IMR-90 (cell line): ENCODE measurements around the gene PDCD2L. TPM values are rescaled to one million over a fixed set of nuclear protein-coding genes. Genes with fewer than 3 reads are reported as not detected.
A peak's percentile ranks its signal among the peaks of the same experiment; 100 is the strongest.

Source experiments
- ATAC-seq: fragments of 200-7000 bp; cut with Tn5 transposase; 2 replicates; pipeline ENCODE4 v1.9.1; 2020; ENCODE audit warnings: low read depth, mild to moderate bottlenecking, moderate library complexity
- BruUV-seq: library from RNA; stranded (reverse); fragments of 400-500 nt; replicated peaks from 2 replicates; lab custom pipeline; 2021; lab: Mats Ljungman, UMichigan
- CTCF ChIA-PET: fragments of 300-600 bp; formaldehyde crosslinking; extraction: SDS; loops from one replicate; lab custom pipeline; 2021; ENCODE audit warnings: antibody characterized with exemption; lab: Yijun Ruan, JAX
- POLR2A ChIA-PET: fragments of 300-600 bp; sonication (Branson Sonifier 250); formaldehyde crosslinking; loops from one replicate; lab custom pipeline; 2022; ENCODE audit warnings: antibody characterized with exemption; ENCODE audit not compliant: unreplicated experiment; lab: Charles Lee
- DNase-seq: peaks from one replicate; pipeline ENCODE4 v3.0.0; 2013
- H2AFZ ChIP-seq: replicated peaks from 2 replicates; pipeline ENCODE3; 2013; ENCODE audit warnings: low read length, mild to moderate bottlenecking; ENCODE audit not compliant: poor library complexity
- H2AK5ac ChIP-seq: 2 replicates; pipeline ENCODE4 v1.6.1; 2013; ENCODE audit warnings: low read depth, low read length, inconsistent platforms
- H2AK9ac ChIP-seq: replicated peaks from 2 replicates; pipeline ENCODE3; 2013; ENCODE audit warnings: mild to moderate bottlenecking, low read depth, low read length, moderate library complexity; ENCODE audit not compliant: poor library complexity
- H2BK120ac ChIP-seq: 2 replicates; pipeline ENCODE4 v1.6.1; 2013; ENCODE audit warnings: low read depth, low read length, inconsistent platforms
- H2BK15ac ChIP-seq: 3 replicates; pipeline ENCODE4 v1.6.1; 2013; ENCODE audit warnings: low read depth, low read length, inconsistent platforms
- H2BK20ac ChIP-seq: 2 replicates; pipeline ENCODE4 v1.6.1; 2013; ENCODE audit warnings: low read depth, mild to moderate bottlenecking, inconsistent platforms, low read length, moderate library complexity
- H2BK5ac ChIP-seq: 2 replicates; pipeline ENCODE4 v1.6.1; 2013; ENCODE audit warnings: mild to moderate bottlenecking, low read depth, low read length, inconsistent platforms; ENCODE audit not compliant: poor library complexity, severe bottlenecking
- H3K14ac ChIP-seq: replicated peaks from 2 replicates; pipeline ENCODE4 v1.6.1; 2013; ENCODE audit warnings: low read depth, low read length, inconsistent platforms
- H3K18ac ChIP-seq: 2 replicates; pipeline ENCODE4 v1.6.1; 2013; ENCODE audit warnings: low read depth, low read length, control low read depth
- H3K23ac ChIP-seq: 2 replicates; pipeline ENCODE4 v1.6.1; 2013; ENCODE audit warnings: low read depth, low read length, inconsistent platforms
- H3K27ac ChIP-seq: 2 replicates; pipeline ENCODE4 v1.5.1; 2013; ENCODE audit warnings: mild to moderate bottlenecking, control low read depth, low read length; ENCODE audit not compliant: insufficient read depth
- H3K27me3 ChIP-seq: 2 replicates; pipeline ENCODE4 v1.6.1; 2013; ENCODE audit warnings: low read length; ENCODE audit not compliant: control insufficient read depth, insufficient read depth
- H3K36me3 ChIP-seq: 2 replicates; pipeline ENCODE4 v1.6.1; 2013; ENCODE audit warnings: low read length, mixed read lengths; ENCODE audit not compliant: control insufficient read depth, insufficient read depth
- H3K4ac ChIP-seq: 2 replicates; pipeline ENCODE4 v1.6.1; 2013; ENCODE audit warnings: low read depth, low read length, inconsistent platforms
- H3K4me1 ChIP-seq: 2 replicates; pipeline ENCODE4 v1.6.1; 2013; ENCODE audit warnings: low read length, mixed read lengths; ENCODE audit not compliant: control insufficient read depth, insufficient read depth
- H3K4me2 ChIP-seq: 2 replicates; pipeline ENCODE4 v1.6.1; 2013; ENCODE audit warnings: low read depth, mild to moderate bottlenecking, control low read depth, low read length, moderate library complexity
- H3K4me3 ChIP-seq: 2 replicates; pipeline ENCODE4 v1.5.1; 2013; ENCODE audit warnings: low read depth, mild to moderate bottlenecking, control low read depth, low read length, moderate library complexity; ENCODE audit not compliant: insufficient read depth
- H3K56ac ChIP-seq: 2 replicates; pipeline ENCODE4 v1.6.1; 2013; ENCODE audit warnings: low read length, inconsistent platforms; ENCODE audit not compliant: insufficient read depth; ENCODE audit errors: extremely low read depth
- H3K79me1 ChIP-seq, 2 experiments: 2 replicates each; pipeline ENCODE4 v1.6.1; 2013; ENCODE audit warnings: low read length in 2 of 2, inconsistent platforms in 1 of 2, low read depth in 1 of 2
- H3K9ac ChIP-seq: 2 replicates; pipeline ENCODE4 v1.6.1; 2013; ENCODE audit warnings: low read depth, low read length, control low read depth
- H3K9me1 ChIP-seq: 2 replicates; pipeline ENCODE4 v1.6.1; 2013; ENCODE audit warnings: low read length, inconsistent platforms; ENCODE audit not compliant: insufficient read depth
- H3K9me3 ChIP-seq: 2 replicates; pipeline ENCODE4 v1.6.1; 2013; ENCODE audit warnings: low read length; ENCODE audit not compliant: control insufficient read depth, insufficient read depth
- H4K20me1 ChIP-seq: 2 replicates; pipeline ENCODE4 v1.6.1; 2013; ENCODE audit warnings: low read length, inconsistent platforms; ENCODE audit not compliant: insufficient read depth
- H4K5ac ChIP-seq: 2 replicates; pipeline ENCODE4 v1.6.1; 2013; ENCODE audit warnings: mild to moderate bottlenecking, low read depth, low read length, control low read depth
- H4K8ac ChIP-seq, 2 experiments: 2 replicates each; pipeline ENCODE4 v1.6.1; 2013; ENCODE audit warnings: low read depth in 2 of 2, low read length in 2 of 2, control low read depth in 1 of 2, inconsistent platforms in 1 of 2
- H4K91ac ChIP-seq: 2 replicates; pipeline ENCODE4 v1.6.1; 2013; ENCODE audit warnings: low read depth, low read length, inconsistent platforms; ENCODE audit not compliant: insufficient read depth
- BHLHE40 ChIP-seq: fragments of 150-350 bp; IDR thresholded peaks from 2 replicates; pipeline ENCODE4 v1.6.1; 2016; ENCODE audit warnings: mild to moderate bottlenecking, low read depth, low read length
- CEBPB ChIP-seq: IDR thresholded peaks from 2 replicates; pipeline ENCODE4 v1.6.1; 2012; ENCODE audit warnings: low read depth, low read length, improper control_type of control experiment
- CHD1 ChIP-seq: IDR thresholded peaks from 2 replicates; pipeline ENCODE4 v1.6.1; 2012; ENCODE audit warnings: low read depth, low read length, improper control_type of control experiment
- CTCF ChIP-seq: conservative IDR thresholded peaks from 2 replicates; pipeline ENCODE4 v1.5.1; 2012; ENCODE audit warnings: mild to moderate bottlenecking, low read depth, low read length, improper control_type of control experiment
- ELK1 ChIP-seq: fragments of 150-350 bp; IDR thresholded peaks from 2 replicates; pipeline ENCODE4 v1.6.1; 2016; ENCODE audit warnings: low read depth, mild to moderate bottlenecking, low read length, moderate library complexity, borderline replicate concordance
- FOS ChIP-seq: fragments of 150-350 bp; IDR thresholded peaks from 2 replicates; pipeline ENCODE4 v1.6.1; 2016; ENCODE audit warnings: low read depth, low read length
- MAFK ChIP-seq: IDR thresholded peaks from 2 replicates; pipeline ENCODE4 v1.6.1; 2012; ENCODE audit warnings: low read depth, low read length, improper control_type of control experiment
- MAZ ChIP-seq: IDR thresholded peaks from 2 replicates; pipeline ENCODE4 v1.6.1; 2012; ENCODE audit warnings: low read depth, mild to moderate bottlenecking, low read length, improper control_type of control experiment, moderate library complexity, borderline replicate concordance
- MXI1 ChIP-seq: IDR thresholded peaks from 2 replicates; pipeline ENCODE4 v1.6.1; 2012; ENCODE audit warnings: low read depth, mild to moderate bottlenecking, low read length, moderate library complexity, borderline replicate concordance
- NFE2L2 ChIP-seq: fragments of 150-350 bp; IDR thresholded peaks from 2 replicates; pipeline ENCODE4 v1.6.1; 2016; ENCODE audit warnings: low read depth, mild to moderate bottlenecking, low read length
- POLR2A ChIP-seq: IDR thresholded peaks from 2 replicates; pipeline ENCODE4 v1.6.1; 2012; ENCODE audit warnings: mild to moderate bottlenecking, low read depth, low read length
- RAD21 ChIP-seq: IDR thresholded peaks from 2 replicates; pipeline ENCODE4 v1.6.1; 2012; ENCODE audit warnings: low read length, improper control_type of control experiment
- RCOR1 ChIP-seq: IDR thresholded peaks from 2 replicates; pipeline ENCODE4 v1.6.1; 2012; ENCODE audit warnings: mild to moderate bottlenecking, low read length, improper control_type of control experiment; ENCODE audit not compliant: insufficient replicate concordance
- RFX5 ChIP-seq: IDR thresholded peaks from 2 replicates; pipeline ENCODE4 v1.8.0; 2012; ENCODE audit warnings: low read depth, mild to moderate bottlenecking, low read length, moderate library complexity
- SMC3 ChIP-seq: fragments of 150-350 bp; IDR thresholded peaks from 2 replicates; pipeline ENCODE4 v1.6.1; 2016; ENCODE audit warnings: low read depth, mild to moderate bottlenecking, antibody characterized with exemption, low read length, moderate library complexity
- USF2 ChIP-seq: fragments of 150-350 bp; IDR thresholded peaks from 2 replicates; pipeline ENCODE4 v1.6.1; 2017; ENCODE audit warnings: mild to moderate bottlenecking, antibody characterized with exemption, low read length, low read depth
- WGBS, 2 experiments: methylation state at CpG; one replicate each; pipeline versions ENCODE4 v1.1.5 to v1.1.7; 2013; ENCODE audit warnings: missing lambda C conversion rate in 2 of 2; ENCODE audit not compliant: insufficient read length in 1 of 2; ENCODE audit errors: extremely low coverage in 2 of 2; 5-methylcytosine and 5-hydroxymethylcytosine counted together
- dilution Hi-C: fragments of 300-500 bp; cut with HindIII; formaldehyde crosslinking; loops from one replicate; pipeline ENCODE4 v1.14.3; 2018; ENCODE audit warnings: low sequenced_read_pairs; ENCODE audit not compliant: unreplicated experiment
- in situ Hi-C: fragments of 300-500 bp; cut with MboI; formaldehyde crosslinking; loops from 3 replicates; pipeline ENCODE4 v1.14.3; 2019; ENCODE audit warnings: low sequenced_read_pairs, inconsistent platforms, mixed read lengths
- intact Hi-C: fragments of 100-400 bp; cut with micrococcal nuclease; formaldehyde crosslinking; loops from 2 replicates; pipeline ENCODE4 v1.10.0; 2022
- polyA plus RNA-seq, 3 experiments: library from polyadenylated mRNA; depleted of rRNA; stranded (reverse); fragments of >200 nt; gene quantifications; 2 replicates each; pipeline ENCODE4 v1.2.3, GENCODE V29; 2012; ENCODE audit warnings: low replicate concordance in 1 of 3
- total RNA-seq: library from RNA; depleted of rRNA; stranded (reverse); fragments of >200 nt; gene quantifications from 2 replicates; pipeline ENCODE4 v1.2.3, GENCODE V29; 2012

Gene PDCD2L
- total and polyA plus RNA-seq, 2 of the 4 experiments (the other 2 are of a cell fraction) = 10.6 to 13.0 TPM

GRCh38 chr19:34370983-34371382, 33.2 kb upstream of the PDCD2L start:
- Histone ChIP-seq H2AK5ac (no peak overlapping the region), H3K27ac (no peak overlapping the region), H4K91ac (no peak overlapping the region), H4K8ac (no peak overlapping the region), H2BK5ac (no peak overlapping the region), H3K79me1 (peaks cover 39 to 79% of the 10 kb centered on the region in 2 experiments), H3K4ac (no peak overlapping the region), H3K36me3 (peaks cover 59% of the 10 kb centered on the region), H3K9me3 (no peaks in the 10 kb centered on the region), H2BK15ac (no peak overlapping the region), H2BK20ac (no peak overlapping the region), H3K4me2 (no peak overlapping the region), H3K23ac (no peak overlapping the region), H4K20me1 (peaks cover 46% of the 10 kb centered on the region), H2AFZ (peak overlapping the region; percentile 43), H3K14ac (no peak overlapping the region), H3K9ac (no peak overlapping the region), H3K4me1 (peaks cover 14% of the 10 kb centered on the region), H3K56ac (no peak overlapping the region), H3K27me3 (no peaks in the 10 kb centered on the region), H3K9me1 (peaks cover 29% of the 10 kb centered on the region), H3K4me3 (no peak overlapping the region), H3K18ac (no peak overlapping the region), H2BK120ac (no peak overlapping the region), H2AK9ac (no peak overlapping the region), H4K5ac (no peak overlapping the region)
- no peak for DNase-seq
- in situ Hi-C loops = no loop called here
- no TSS peak for BruUV-seq
- ATAC-seq = no peak
- intact Hi-C loops = no loop called here
- POLR2A ChIA-PET = no interaction called here
- CTCF ChIA-PET = no interaction called here
- TF ChIP-seq RCOR1 (no peak), ELK1 (no peak), CHD1 (no peak), BHLHE40 (no peak), RAD21 (no peak), MAFK (no peak), FOS (no peak), SMC3 (no peak), CEBPB (no peak), POLR2A (no peak), USF2 (no peak), MAZ (no peak), NFE2L2 (no peak), CTCF (no peak), MXI1 (no peak), RFX5 (no peak)
- dilution Hi-C loops = no loop called here
- 87% methylated on average over 3 of the region's 4 CpGs; no CpG with 5 or more reads in 1 of the 2 experiments for WGBS, 2 experiments
